Hepatic stellate cell (primary cell): ENCODE results near the gene KCTD17.
A peak's percentile ranks its signal among the peaks of the same experiment; 100 is the strongest.

Experiments
- DNase-seq: peaks from one replicate; pipeline ENCODE4 v3.0.0; 2011; ENCODE audit warnings: low spot score

The KCTD17 gene

GRCh38 chr22:37103656-37104452, 52.3 kb downstream of the KCTD17 start:
- no peak for DNase-seq

GRCh38 chr22:37105154-37105553, 53.6 kb downstream of the KCTD17 start:
- peak; percentile 21 for DNase-seq

- DNase-seq, result no peak
These were observed 54.4 kb downstream of the KCTD17 start for GRCh38 chr22:37105990-37106389.

- no peak for DNase-seq
These were observed 56.5 kb downstream of the KCTD17 start for GRCh38 chr22:37107816-37108621.

GRCh38 chr22:37109242-37109917, 57.8 kb downstream of the KCTD17 start, which contains the start of gene TMPRSS6:
TSS of gene TMPRSS6 (minus strand) at chr22:37109713. CDS start at chr22:37103417, 6,296 bp downstream.
- DNase-seq, result no peak

- DNase-seq, result no peak
These were observed 59.7 kb downstream of the KCTD17 start for GRCh38 chr22:37111156-37111717.

GRCh38 chr22:37112084-37112728, 60.7 kb downstream of the KCTD17 start:
- DNase-seq, result no peak
